ENCODE results near the gene STK35. TPM values are rescaled to one million over a fixed set of nuclear protein-coding genes. Genes with fewer than 3 reads are reported as not detected.

The STK35 gene
- total and polyA plus RNA-seq, 9 of the 15 experiments (the other 6 are each of a cell fraction or from before 2014, with no cell fraction given) = 1.0 to 11.0 (median 6.3) TPM

GRCh38 chr20:2051946-2052345 lies 49.7 kb upstream of the STK35 start (continued):
- TF ChIP-seq HMGN3 (IDR thresholded peaks at IDR 0.05; ENCODE audit: borderline replicate concordance, extremely low read depth, insufficient read length, low read depth, low read length) (no peak), EP300 (IDR thresholded peaks at IDR 0.05; ENCODE audit: low read length) (no peak), MBD2 (IDR thresholded peaks at IDR 0.05; ENCODE audit: borderline replicate concordance, low read depth) (no peak)

- H3K9ac ChIP-seq (ENCODE audit: insufficient read depth in 1 of 2, low read depth in 2 of 2, low read length in 2 of 2) = no peak overlapping the region
- intact Hi-C loops (cut with micrococcal nuclease) = no loop called here
- no TSS peak for BruUV-seq (replicated peaks)
- ChIA-PET CTCF (ENCODE audit: low intra/inter-chr PET ratio) (no interaction called here), POLR2A (interaction anchor here (0.7 kb wide), 1 partner anchor 48 kb away, joined by 4 read pairs; no protein-coding TSS in a partner anchor)
- H3K4me2 ChIP-seq (ENCODE audit: insufficient read depth, low read length) = no peak overlapping the region
- H3K9me3 ChIP-seq (replicated peaks; ENCODE audit: control insufficient read depth, insufficient read depth, low read depth, low read length) = no peaks in the 10 kb centered on the region
- FAIRE-seq (no peak), DNase-seq (ENCODE audit: extremely low read depth in 1 of 4, low spot score in 3 of 4) (no peak), ATAC-seq (no peak)
- no peaks in the 10 kb centered on the region for H3K79me2 ChIP-seq (ENCODE audit: control insufficient read depth, insufficient read depth, low read length)
- H3K9me1 ChIP-seq (ENCODE audit: control insufficient read depth, insufficient read depth, low read length) = no peaks in the 10 kb centered on the region
- no peak overlapping the region for H3K27ac ChIP-seq (ENCODE audit: extremely low read depth, low read depth, low read length)
- peaks cover 0 to 5% of the 10 kb centered on the region in 2 experiments; a peak in 1 of 5 replicates for H3K27me3 ChIP-seq (ENCODE audit: control insufficient read depth in 2 of 2, insufficient read depth in 2 of 2, low read length in 2 of 2)
- H3K36me3 ChIP-seq (ENCODE audit: control insufficient read depth, insufficient read depth, low read length) = no peaks in the 10 kb centered on the region
- no peak overlapping the region for H3K4me3 ChIP-seq
- no peaks in the 10 kb centered on the region for H4K20me1 ChIP-seq (replicated peaks; ENCODE audit: control insufficient read depth, insufficient read depth, low read length)
- H2AFZ ChIP-seq (ENCODE audit: low read depth, low read length) = no peak overlapping the region
- H3K4me1 ChIP-seq (replicated peaks in 1 of 2; ENCODE audit: control insufficient read depth in 2 of 2, insufficient read depth in 2 of 2, low read length in 2 of 2) = no peaks in the 10 kb centered on the region
- in situ Hi-C loops (cut with MboI) = no loop called here
- no CpG with 5 or more reads among the region's 1 CpG for WGBS (ENCODE audit: insufficient coverage, low coverage, missing lambda C conversion rate)
- TF ChIP-seq ZNF79 (CRISPR knock-in tag; IDR thresholded peaks at IDR 0.05; ENCODE audit: low read depth) (no peak), TCF7 (IDR thresholded peaks at IDR 0.05; ENCODE audit: borderline replicate concordance) (no peak), ETS1 (conservative IDR thresholded peaks at IDR 0.05; ENCODE audit: control insufficient read depth, low read depth, low read length) (no peak), ZKSCAN8 (CRISPR knock-in tag; IDR thresholded peaks at IDR 0.05) (no peak), LARP7 (IDR thresholded peaks at IDR 0.05) (no peak)
- TF ChIP-seq, protein P1, sequence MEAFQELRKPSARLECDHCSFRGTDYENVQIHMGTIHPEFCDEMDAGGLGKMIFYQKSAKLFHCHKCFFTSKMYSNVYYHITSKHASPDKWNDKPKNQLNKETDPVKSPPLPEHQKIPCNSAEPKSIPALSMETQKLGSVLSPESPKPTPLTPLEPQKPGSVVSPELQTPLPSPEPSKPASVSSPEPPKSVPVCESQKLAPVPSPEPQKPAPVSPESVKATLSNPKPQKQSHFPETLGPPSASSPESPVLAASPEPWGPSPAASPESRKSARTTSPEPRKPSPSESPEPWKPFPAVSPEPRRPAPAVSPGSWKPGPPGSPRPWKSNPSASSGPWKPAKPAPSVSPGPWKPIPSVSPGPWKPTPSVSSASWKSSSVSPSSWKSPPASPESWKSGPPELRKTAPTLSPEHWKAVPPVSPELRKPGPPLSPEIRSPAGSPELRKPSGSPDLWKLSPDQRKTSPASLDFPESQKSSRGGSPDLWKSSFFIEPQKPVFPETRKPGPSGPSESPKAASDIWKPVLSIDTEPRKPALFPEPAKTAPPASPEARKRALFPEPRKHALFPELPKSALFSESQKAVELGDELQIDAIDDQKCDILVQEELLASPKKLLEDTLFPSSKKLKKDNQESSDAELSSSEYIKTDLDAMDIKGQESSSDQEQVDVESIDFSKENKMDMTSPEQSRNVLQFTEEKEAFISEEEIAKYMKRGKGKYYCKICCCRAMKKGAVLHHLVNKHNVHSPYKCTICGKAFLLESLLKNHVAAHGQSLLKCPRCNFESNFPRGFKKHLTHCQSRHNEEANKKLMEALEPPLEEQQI (IDR thresholded peaks at IDR 0.05) = no peak
- TF ChIP-seq, protein P2, sequence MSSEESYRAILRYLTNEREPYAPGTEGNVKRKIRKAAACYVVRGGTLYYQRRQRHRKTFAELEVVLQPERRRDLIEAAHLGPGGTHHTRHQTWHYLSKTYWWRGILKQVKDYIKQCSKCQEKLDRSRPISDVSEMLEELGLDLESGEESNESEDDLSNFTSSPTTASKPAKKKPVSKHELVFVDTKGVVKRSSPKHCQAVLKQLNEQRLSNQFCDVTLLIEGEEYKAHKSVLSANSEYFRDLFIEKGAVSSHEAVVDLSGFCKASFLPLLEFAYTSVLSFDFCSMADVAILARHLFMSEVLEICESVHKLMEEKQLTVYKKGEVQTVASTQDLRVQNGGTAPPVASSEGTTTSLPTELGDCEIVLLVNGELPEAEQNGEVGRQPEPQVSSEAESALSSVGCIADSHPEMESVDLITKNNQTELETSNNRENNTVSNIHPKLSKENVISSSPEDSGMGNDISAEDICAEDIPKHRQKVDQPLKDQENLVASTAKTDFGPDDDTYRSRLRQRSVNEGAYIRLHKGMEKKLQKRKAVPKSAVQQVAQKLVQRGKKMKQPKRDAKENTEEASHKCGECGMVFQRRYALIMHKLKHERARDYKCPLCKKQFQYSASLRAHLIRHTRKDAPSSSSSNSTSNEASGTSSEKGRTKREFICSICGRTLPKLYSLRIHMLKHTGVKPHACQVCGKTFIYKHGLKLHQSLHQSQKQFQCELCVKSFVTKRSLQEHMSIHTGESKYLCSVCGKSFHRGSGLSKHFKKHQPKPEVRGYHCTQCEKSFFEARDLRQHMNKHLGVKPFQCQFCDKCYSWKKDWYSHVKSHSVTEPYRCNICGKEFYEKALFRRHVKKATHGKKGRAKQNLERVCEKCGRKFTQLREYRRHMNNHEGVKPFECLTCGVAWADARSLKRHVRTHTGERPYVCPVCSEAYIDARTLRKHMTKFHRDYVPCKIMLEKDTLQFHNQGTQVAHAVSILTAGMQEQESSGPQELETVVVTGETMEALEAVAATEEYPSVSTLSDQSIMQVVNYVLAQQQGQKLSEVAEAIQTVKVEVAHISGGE (CRISPR knock-in tag; IDR thresholded peaks at IDR 0.05) = no peak
- TF ChIP-seq, protein P3, sequence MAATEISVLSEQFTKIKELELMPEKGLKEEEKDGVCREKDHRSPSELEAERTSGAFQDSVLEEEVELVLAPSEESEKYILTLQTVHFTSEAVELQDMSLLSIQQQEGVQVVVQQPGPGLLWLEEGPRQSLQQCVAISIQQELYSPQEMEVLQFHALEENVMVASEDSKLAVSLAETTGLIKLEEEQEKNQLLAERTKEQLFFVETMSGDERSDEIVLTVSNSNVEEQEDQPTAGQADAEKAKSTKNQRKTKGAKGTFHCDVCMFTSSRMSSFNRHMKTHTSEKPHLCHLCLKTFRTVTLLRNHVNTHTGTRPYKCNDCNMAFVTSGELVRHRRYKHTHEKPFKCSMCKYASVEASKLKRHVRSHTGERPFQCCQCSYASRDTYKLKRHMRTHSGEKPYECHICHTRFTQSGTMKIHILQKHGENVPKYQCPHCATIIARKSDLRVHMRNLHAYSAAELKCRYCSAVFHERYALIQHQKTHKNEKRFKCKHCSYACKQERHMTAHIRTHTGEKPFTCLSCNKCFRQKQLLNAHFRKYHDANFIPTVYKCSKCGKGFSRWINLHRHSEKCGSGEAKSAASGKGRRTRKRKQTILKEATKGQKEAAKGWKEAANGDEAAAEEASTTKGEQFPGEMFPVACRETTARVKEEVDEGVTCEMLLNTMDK (IDR thresholded peaks at IDR 0.05; ENCODE audit: borderline replicate concordance, insufficient read depth, low read depth, low read length, poor library complexity, severe bottlenecking) = no peak
Observed at GRCh38 chr20:2052741-2053140, 48.9 kb upstream of the STK35 start.
